Measurements from ENCODE around the gene SLF2. TPM values are rescaled to one million over a fixed set of nuclear protein-coding genes. Genes with fewer than 3 reads are reported as not detected.
A peak's percentile ranks its signal among the peaks of the same experiment; 100 is the strongest.

The SLF2 gene
- total and polyA plus RNA-seq, 2 donors from 2014 or later: 6.7 to 29.6 TPM

GRCh38 chr10:100968062-100968736, 55.4 kb downstream of the SLF2 start:
- Histone ChIP-seq H3K9me3 (ENCODE audit: control insufficient read depth in 2 of 3, insufficient read depth in 1 of 3, low read length in 3 of 3) (no peaks in the 10 kb centered on the region), H3K27ac (ENCODE audit: low read depth in 2 of 2, low read length in 2 of 2) (no peak overlapping the region), H3K36me3 (ENCODE audit: control insufficient read depth in 2 of 3, insufficient read depth in 3 of 3, low read length in 3 of 3) (peaks cover 4 to 5% (median 4%) of the 10 kb centered on the region in 3 donors), H3K27me3 (ENCODE audit: control insufficient read depth, insufficient read depth, low read length) (no peaks in the 10 kb centered on the region), H3K9ac (ENCODE audit: low read length in 3 of 3) (peak overlapping the region in 1 of 3 donors; percentile 69), H3K4me3 (ENCODE audit: low read length in 3 of 3) (peak overlapping the region in 1 of 3 donors; percentile 76), H3K4me1 (ENCODE audit: control insufficient read depth in 2 of 3, insufficient read depth in 2 of 3, low read depth in 1 of 3, low read length in 3 of 3) (peaks cover 5 to 24% (median 24%) of the 10 kb centered on the region in 3 donors)
- FAIRE-seq (no peak), DNase-seq (no peak)
- TF ChIP-seq CTCF (IDR thresholded peaks at IDR 0.05; ENCODE audit: borderline replicate concordance, extremely low read depth, insufficient read depth): no peak
- intact Hi-C loops (cut with DNase I): no loop called here

GRCh38 chr10:100968863-100969186, 56.1 kb downstream of the SLF2 start:
- H3K9me3 ChIP-seq (ENCODE audit: control insufficient read depth in 2 of 3, insufficient read depth in 1 of 3, low read length in 3 of 3): no peaks in the 10 kb centered on the region
- DNase-seq: peak in 1 of 5 donors; percentile 29
- H3K27me3 ChIP-seq (ENCODE audit: control insufficient read depth, insufficient read depth, low read length): no peaks in the 10 kb centered on the region
- no peak overlapping the region for H3K27ac ChIP-seq (ENCODE audit: low read depth in 2 of 2, low read length in 2 of 2)
- H3K4me1 ChIP-seq (ENCODE audit: control insufficient read depth in 2 of 3, insufficient read depth in 2 of 3, low read depth in 1 of 3, low read length in 3 of 3): peaks cover 5 to 24% (median 24%) of the 10 kb centered on the region in 3 donors
- TF ChIP-seq CTCF (IDR thresholded peaks at IDR 0.05; ENCODE audit: borderline replicate concordance, extremely low read depth, insufficient read depth): no peak
- intact Hi-C loops (cut with DNase I): no loop called here
- H3K9ac ChIP-seq (ENCODE audit: low read length in 3 of 3): peak overlapping the region; percentile 20 to 69 (median 35)
- peaks cover 4 to 5% (median 4%) of the 10 kb centered on the region in 3 donors for H3K36me3 ChIP-seq (ENCODE audit: control insufficient read depth in 2 of 3, insufficient read depth in 3 of 3, low read length in 3 of 3)
- no peak for FAIRE-seq
- H3K4me3 ChIP-seq (ENCODE audit: low read length in 3 of 3): peak overlapping the region; percentile 37 to 76 (median 54)

GRCh38 chr10:100969187-100970075, 56.7 kb downstream of the SLF2 start, which contains the start of gene SEMA4G:
Gene SEMA4G (plus strand): TSS chr10:100969504. CDS start chr10:100972913, 3,409 bp downstream.
- peak within 1 kb of the TSS; percentile 54 to 76 (median 60) for H3K4me3 ChIP-seq (ENCODE audit: low read length in 3 of 3)
- H3K4me1 ChIP-seq (ENCODE audit: control insufficient read depth in 2 of 3, insufficient read depth in 2 of 3, low read depth in 1 of 3, low read length in 3 of 3): peaks cover 5 to 24% (median 24%) of the 10 kb centered on the region in 3 donors
- peaks cover 2 to 5% (median 4%) of the 10 kb centered on the region in 3 donors for H3K36me3 ChIP-seq (ENCODE audit: control insufficient read depth in 2 of 3, insufficient read depth in 3 of 3, low read length in 3 of 3)
- intact Hi-C loops (cut with DNase I): no loop called here
- TF ChIP-seq CTCF (IDR thresholded peaks at IDR 0.05; ENCODE audit: borderline replicate concordance, extremely low read depth, insufficient read depth): peak; percentile 49
- peak within 1 kb of the TSS; percentile 20 to 70 (median 35) for H3K9ac ChIP-seq (ENCODE audit: low read length in 3 of 3)
- DNase-seq (peak; percentile 57 to 88 (median 68)), FAIRE-seq (no peak)
- no peaks in the 10 kb centered on the region for H3K27me3 ChIP-seq (ENCODE audit: control insufficient read depth, insufficient read depth, low read length)
- no peaks in the 10 kb centered on the region for H3K9me3 ChIP-seq (ENCODE audit: control insufficient read depth in 2 of 3, insufficient read depth in 1 of 3, low read length in 3 of 3)
- H3K27ac ChIP-seq (ENCODE audit: low read depth in 2 of 2, low read length in 2 of 2): peak within 1 kb of the TSS; percentile 10 to 61

All from kidney (tissue), 14 donors.